ENCODE measurements around the gene RNASE1.

DNA sequence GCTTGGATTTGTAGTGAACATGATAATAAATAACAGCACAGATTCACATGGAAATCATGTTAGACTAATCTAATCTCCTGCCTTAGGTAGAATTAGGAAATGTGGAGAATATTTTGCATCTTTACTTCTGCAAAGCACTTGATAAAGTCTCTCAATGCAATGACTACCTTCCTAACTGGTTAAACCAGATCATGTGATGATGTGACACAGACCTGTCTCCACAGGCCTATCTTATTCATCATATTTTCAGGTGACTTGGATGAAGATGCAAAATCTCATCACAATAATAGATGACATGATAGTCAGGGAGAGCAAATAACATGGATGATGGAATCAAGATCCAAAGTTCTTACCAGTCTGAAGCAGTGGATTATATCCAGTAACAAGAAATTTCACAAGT is 38.5 kb upstream of the RNASE1 start:
- TF ChIP-seq, protein P1, sequence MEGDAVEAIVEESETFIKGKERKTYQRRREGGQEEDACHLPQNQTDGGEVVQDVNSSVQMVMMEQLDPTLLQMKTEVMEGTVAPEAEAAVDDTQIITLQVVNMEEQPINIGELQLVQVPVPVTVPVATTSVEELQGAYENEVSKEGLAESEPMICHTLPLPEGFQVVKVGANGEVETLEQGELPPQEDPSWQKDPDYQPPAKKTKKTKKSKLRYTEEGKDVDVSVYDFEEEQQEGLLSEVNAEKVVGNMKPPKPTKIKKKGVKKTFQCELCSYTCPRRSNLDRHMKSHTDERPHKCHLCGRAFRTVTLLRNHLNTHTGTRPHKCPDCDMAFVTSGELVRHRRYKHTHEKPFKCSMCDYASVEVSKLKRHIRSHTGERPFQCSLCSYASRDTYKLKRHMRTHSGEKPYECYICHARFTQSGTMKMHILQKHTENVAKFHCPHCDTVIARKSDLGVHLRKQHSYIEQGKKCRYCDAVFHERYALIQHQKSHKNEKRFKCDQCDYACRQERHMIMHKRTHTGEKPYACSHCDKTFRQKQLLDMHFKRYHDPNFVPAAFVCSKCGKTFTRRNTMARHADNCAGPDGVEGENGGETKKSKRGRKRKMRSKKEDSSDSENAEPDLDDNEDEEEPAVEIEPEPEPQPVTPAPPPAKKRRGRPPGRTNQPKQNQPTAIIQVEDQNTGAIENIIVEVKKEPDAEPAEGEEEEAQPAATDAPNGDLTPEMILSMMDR (IDR thresholded peaks at IDR 0.05): no peak
- no peak for TF ChIP-seq EZH2 (IDR thresholded peaks at IDR 0.05)
